HL-60 (cell line): Measurements from ENCODE around the gene TMEM106C.

Source experiments
- DNase-seq, 2 experiments: peaks; one replicate each; pipeline ENCODE4 v3.0.0-alpha.2; 2010 to 2020; ENCODE audit warnings: low read depth in 1 of 2, low spot score in 1 of 2
- H3K27ac ChIP-seq: fragments of 250-450 bp; sonication (Bioruptor Pico); replicated peaks from 2 replicates; pipeline ENCODE4 v1.5.1; 2020; ENCODE audit warnings: mild to moderate bottlenecking, moderate library complexity
- H3K27me3 ChIP-seq: fragments of 250-450 bp; sonication (Bioruptor Pico); 2 replicates; pipeline ENCODE4 v1.5.1; 2021; ENCODE audit warnings: mild to moderate bottlenecking, moderate library complexity; ENCODE audit not compliant: insufficient read depth, poor library complexity, severe bottlenecking
- H3K4me3 ChIP-seq: replicated peaks from 2 replicates; pipeline ENCODE4 v1.5.1; 2011; ENCODE audit warnings: mild to moderate bottlenecking, control low read depth, low read length; ENCODE audit not compliant: insufficient read depth
- CTCF ChIP-seq: IDR thresholded peaks from one replicate; pipeline ENCODE4 v1.5.1; 2011; ENCODE audit warnings: low read length, control low read depth, inconsistent platforms; ENCODE audit not compliant: insufficient read depth
- GABPA ChIP-seq: IDR thresholded peaks from 2 replicates; pipeline ENCODE4 v1.6.1; 2012; ENCODE audit warnings: low read depth
- POLR2AphosphoS5 ChIP-seq: IDR thresholded peaks from 2 replicates; pipeline ENCODE4 v1.6.1; 2012; ENCODE audit warnings: low read depth
- REST ChIP-seq: IDR thresholded peaks from 2 replicates; pipeline ENCODE4 v1.6.1; 2012; ENCODE audit warnings: low read depth; ENCODE audit not compliant: insufficient replicate concordance
- SPI1 ChIP-seq: IDR thresholded peaks from 2 replicates; pipeline ENCODE4 v1.6.1; 2012; ENCODE audit warnings: low read depth, mild to moderate bottlenecking, borderline replicate concordance

The TMEM106C gene

GRCh38 chr12:48015954-48016353, 52.6 kb downstream of the TMEM106C start:
- TF ChIP-seq CTCF = no peak
- no peak for TF ChIP-seq SPI1
- no peak for TF ChIP-seq REST
- peaks cover 5% of the 10 kb centered on the region for H3K27me3 ChIP-seq
- no peak overlapping the region for H3K4me3 ChIP-seq
- H3K27ac ChIP-seq = no peak overlapping the region
- DNase-seq = no peak

GRCh38 chr12:48016373-48017020, 53.1 kb downstream of the TMEM106C start:
- no peak for DNase-seq
- Histone ChIP-seq H3K4me3 (no peak overlapping the region), H3K27me3 (peaks cover 5% of the 10 kb centered on the region), H3K27ac (no peak overlapping the region)
- TF ChIP-seq CTCF (no peak), POLR2AphosphoS5 (no peak), SPI1 (no peak), GABPA (no peak), REST (no peak)

GRCh38 chr12:48017496-48017895, 54.1 kb downstream of the TMEM106C start:
- TF ChIP-seq GABPA = no peak
- no peak for TF ChIP-seq CTCF
- TF ChIP-seq SPI1 = no peak
- no peak for TF ChIP-seq POLR2AphosphoS5
- TF ChIP-seq REST = no peak
- H3K4me3 ChIP-seq = no peak overlapping the region
- no peak overlapping the region for H3K27ac ChIP-seq
- no peak for DNase-seq
- peaks cover 5% of the 10 kb centered on the region for H3K27me3 ChIP-seq
